ENCODE data around the gene ZER1. TPM values are rescaled to one million over a fixed set of nuclear protein-coding genes. Genes with fewer than 3 reads are reported as not detected.

ZER1 gene
- total RNA-seq, 4 donors from 2014 or later: 63.6 to 115 (median 105) TPM

DNA sequence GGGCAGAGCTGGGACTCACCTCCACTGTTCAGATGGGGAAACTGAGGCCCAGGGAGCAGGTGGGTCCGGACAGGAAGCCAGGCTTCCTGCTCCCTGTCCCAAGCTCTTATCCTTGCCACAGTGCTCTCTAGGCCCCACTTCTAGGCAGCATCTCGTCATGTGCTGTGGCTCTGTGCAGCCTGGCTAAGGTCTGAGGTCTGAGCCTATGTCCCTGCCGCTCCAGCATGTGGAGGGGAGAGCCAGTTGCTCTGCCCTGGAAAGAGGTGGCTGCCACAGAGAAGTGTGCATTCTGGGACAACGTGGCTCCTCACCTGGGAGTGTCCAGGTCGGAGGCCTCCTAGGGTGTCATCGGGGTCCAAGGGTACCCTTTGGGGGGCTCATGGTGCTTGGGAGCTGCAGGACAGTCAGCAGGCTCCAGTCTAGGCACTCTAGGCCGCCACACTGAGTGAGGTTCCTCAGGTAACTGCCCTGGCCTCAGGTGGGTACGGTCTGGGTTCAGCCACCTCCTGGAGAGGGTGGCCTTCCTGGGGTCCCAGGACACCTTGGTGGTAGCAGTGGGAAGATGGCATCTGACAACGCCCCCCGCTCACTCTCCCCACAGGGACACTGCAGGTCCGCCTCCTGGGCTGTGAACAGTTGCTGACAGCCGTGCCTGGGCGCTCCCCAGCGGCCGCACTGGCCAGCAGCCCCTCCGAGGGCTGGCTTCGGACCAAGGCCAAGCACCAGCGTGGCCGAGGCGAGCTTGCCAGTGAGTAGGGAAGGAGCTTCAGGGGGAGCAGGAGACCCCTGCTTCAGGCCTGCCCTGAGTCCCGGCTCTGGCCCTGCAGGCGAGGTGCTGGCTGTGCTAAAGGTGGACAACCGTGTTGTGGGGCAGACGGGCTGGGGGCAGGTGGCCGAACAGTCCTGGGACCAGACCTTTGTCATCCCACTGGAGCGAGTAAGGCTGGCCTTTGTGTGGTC, 59.0 kb downstream of the ZER1 start:
- intact Hi-C loops (cut with DNase I; ENCODE audit: low total_unique reads) (no loop called here), in situ Hi-C loops (cut with MboI; ENCODE audit: low sequenced_read_pairs in 4 of 4) (no loop called here)
- TF ChIP-seq, protein P1, sequence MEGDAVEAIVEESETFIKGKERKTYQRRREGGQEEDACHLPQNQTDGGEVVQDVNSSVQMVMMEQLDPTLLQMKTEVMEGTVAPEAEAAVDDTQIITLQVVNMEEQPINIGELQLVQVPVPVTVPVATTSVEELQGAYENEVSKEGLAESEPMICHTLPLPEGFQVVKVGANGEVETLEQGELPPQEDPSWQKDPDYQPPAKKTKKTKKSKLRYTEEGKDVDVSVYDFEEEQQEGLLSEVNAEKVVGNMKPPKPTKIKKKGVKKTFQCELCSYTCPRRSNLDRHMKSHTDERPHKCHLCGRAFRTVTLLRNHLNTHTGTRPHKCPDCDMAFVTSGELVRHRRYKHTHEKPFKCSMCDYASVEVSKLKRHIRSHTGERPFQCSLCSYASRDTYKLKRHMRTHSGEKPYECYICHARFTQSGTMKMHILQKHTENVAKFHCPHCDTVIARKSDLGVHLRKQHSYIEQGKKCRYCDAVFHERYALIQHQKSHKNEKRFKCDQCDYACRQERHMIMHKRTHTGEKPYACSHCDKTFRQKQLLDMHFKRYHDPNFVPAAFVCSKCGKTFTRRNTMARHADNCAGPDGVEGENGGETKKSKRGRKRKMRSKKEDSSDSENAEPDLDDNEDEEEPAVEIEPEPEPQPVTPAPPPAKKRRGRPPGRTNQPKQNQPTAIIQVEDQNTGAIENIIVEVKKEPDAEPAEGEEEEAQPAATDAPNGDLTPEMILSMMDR (IDR thresholded peaks at IDR 0.05 in 4 of 5, conservative IDR thresholded peaks at IDR 0.05 in 1 of 5): no peak
- no peak for TF ChIP-seq POLR2A (IDR thresholded peaks at IDR 0.05)
- DNase-seq (no peak), ATAC-seq (no peak)
- Histone ChIP-seq H3K4me1 (no peaks in the 10 kb centered on the region), H3K4me3 (no peak overlapping the region), H3K27me3 (no peaks in the 10 kb centered on the region), H3K27ac (no peak overlapping the region), H3K36me3 (no peaks in the 10 kb centered on the region), H3K9me3 (no peaks in the 10 kb centered on the region)

DNA sequence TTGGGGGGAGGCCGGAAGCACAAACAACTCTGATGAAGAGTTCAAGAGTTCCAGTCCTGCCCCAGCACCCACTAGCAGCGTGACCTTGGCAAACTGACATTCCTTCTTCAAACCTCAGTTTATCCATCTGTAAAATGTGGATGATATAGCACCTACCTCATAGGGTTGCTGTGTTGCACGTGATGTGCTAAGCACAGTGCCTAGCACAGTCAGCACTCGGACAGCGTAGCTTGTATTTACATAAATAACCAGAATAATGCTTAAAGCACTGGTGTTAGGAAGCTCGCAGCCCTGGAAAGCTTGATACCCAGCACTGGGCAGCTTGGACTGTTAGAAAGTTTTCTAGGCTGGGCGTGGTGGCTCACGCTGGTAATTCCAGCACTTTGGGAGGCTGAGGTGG, 64.3 kb downstream of the ZER1 start:
- TF ChIP-seq, protein P1 (IDR thresholded peaks at IDR 0.05 in 4 of 5, conservative IDR thresholded peaks at IDR 0.05 in 1 of 5): no peak
- TF ChIP-seq POLR2A (IDR thresholded peaks at IDR 0.05): no peak
- H3K27me3 ChIP-seq: no peaks in the 10 kb centered on the region
- no peak for ATAC-seq
- H3K9me3 ChIP-seq: no peaks in the 10 kb centered on the region
- intact Hi-C loops (cut with DNase I; ENCODE audit: low total_unique reads): no loop called here
- no peaks in the 10 kb centered on the region for H3K36me3 ChIP-seq
- no peak overlapping the region for H3K27ac ChIP-seq
- in situ Hi-C loops (cut with MboI; ENCODE audit: low sequenced_read_pairs in 4 of 4): no loop called here
- no peak overlapping the region for H3K4me3 ChIP-seq
- H3K4me1 ChIP-seq: peaks cover 0 to 7% of the 10 kb centered on the region in 2 donors
- DNase-seq: no peak

DNA sequence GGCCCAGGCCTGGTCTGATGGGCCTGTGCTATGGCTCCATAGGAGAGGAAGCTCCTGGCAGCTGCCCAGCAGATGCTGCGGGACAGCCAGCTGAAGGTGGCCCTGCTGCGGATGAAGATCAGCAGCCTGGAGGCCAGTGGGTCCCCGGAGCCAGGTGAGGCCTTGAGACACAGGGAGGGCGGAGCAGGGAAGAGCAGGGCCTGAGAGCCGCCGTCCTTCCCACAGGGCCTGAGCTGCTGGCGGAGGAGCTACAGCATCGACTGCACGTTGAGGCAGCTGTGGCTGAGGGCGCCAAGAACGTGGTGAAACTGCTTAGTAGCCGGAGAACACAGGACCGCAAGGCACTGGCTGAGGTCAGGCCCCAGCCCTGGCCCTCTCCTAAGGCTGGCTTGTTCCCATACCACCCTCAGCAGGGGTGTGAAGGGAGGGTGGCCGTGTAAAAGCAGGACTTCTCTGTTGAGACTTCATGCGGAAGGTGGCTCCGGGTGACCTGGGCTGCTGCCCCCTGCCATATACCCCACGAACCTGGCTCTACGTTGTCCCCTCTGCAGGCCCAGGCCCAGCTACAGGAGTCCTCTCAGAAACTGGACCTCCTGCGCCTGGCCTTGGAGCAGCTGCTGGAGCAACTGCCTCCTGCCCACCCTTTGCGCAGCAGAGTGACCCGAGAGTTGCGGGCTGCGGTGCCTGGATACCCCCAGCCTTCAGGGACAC, 64.9 kb downstream of the ZER1 start:
- no peak for DNase-seq

DNA sequence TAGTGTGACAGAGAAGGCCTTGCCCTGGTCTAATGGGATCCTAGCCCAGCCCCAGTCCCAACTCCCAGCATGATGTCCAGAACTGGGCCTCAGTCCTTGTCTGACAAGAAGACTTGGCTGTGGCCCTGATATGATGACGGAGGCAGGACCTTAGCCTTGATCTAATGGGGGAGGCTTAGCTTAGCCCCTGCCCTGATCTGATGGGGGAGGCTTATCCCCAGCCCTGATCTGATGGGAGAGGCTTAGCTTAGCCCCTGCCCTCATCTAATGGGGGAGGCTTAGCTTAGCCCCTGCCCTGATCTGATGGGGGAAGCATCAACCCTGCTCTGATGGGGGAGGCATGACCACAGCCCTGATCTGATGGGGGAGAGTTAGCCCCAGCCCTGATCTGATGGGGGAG, 65.7 kb downstream of the ZER1 start:
- DNase-seq (no peak), ATAC-seq (no peak)
- Histone ChIP-seq H3K36me3 (no peaks in the 10 kb centered on the region), H3K9me3 (no peaks in the 10 kb centered on the region), H3K4me1 (peaks cover 0 to 11% of the 10 kb centered on the region in 2 donors), H3K27ac (no peak overlapping the region), H3K27me3 (no peaks in the 10 kb centered on the region), H3K4me3 (no peak overlapping the region)
- intact Hi-C loops (cut with DNase I; ENCODE audit: low total_unique reads) (no loop called here), in situ Hi-C loops (cut with MboI; ENCODE audit: low sequenced_read_pairs in 4 of 4) (no loop called here)
- TF ChIP-seq, protein P1 (IDR thresholded peaks at IDR 0.05 in 4 of 5, conservative IDR thresholded peaks at IDR 0.05 in 1 of 5): no peak
- TF ChIP-seq POLR2A (IDR thresholded peaks at IDR 0.05): no peak

More for the DNA sequence above, 64.9 kb downstream of the ZER1 start:
- no peak for ATAC-seq
- H3K27ac ChIP-seq: no peak overlapping the region
- no peaks in the 10 kb centered on the region for H3K9me3 ChIP-seq
- TF ChIP-seq POLR2A (IDR thresholded peaks at IDR 0.05): no peak
- TF ChIP-seq, protein P1 (IDR thresholded peaks at IDR 0.05 in 4 of 5, conservative IDR thresholded peaks at IDR 0.05 in 1 of 5): no peak
- intact Hi-C loops (cut with DNase I; ENCODE audit: low total_unique reads): no loop called here
- no peak overlapping the region for H3K4me3 ChIP-seq
- no peaks in the 10 kb centered on the region for H3K27me3 ChIP-seq
- in situ Hi-C loops (cut with MboI; ENCODE audit: low sequenced_read_pairs in 4 of 4): no loop called here
- peaks cover 0 to 11% of the 10 kb centered on the region in 2 donors for H3K4me1 ChIP-seq
- H3K36me3 ChIP-seq: no peaks in the 10 kb centered on the region

Data from gastrocnemius medialis (tissue), 4 donors.